HEK293 (cell line): ENCODE results near the gene SMIM13.
A peak's percentile ranks its signal among the peaks of the same experiment; 100 is the strongest.

ENCODE experiments used
- CTCF ChIA-PET: fragments of 350-600 bp; formaldehyde crosslinking; extraction: SDS; loops from one replicate; lab custom pipeline; 2021; ENCODE audit warnings: antibody characterized with exemption; lab: Yijun Ruan, JAX
- POLR2A ChIA-PET: fragments of 300-600 bp; formaldehyde crosslinking; extraction: SDS; loops from one replicate; lab custom pipeline; 2020; ENCODE audit warnings: antibody characterized with exemption, inconsistent platforms; lab: Yijun Ruan, JAX
- H3K27ac ChIP-seq: fragments of 200-500 bp; sonication (Bioruptor generic); 2 replicates; pipeline ENCODE4 v1.5.1; 2014; ENCODE audit warnings: low read depth, low read length, control low read depth, inconsistent platforms; ENCODE audit errors: extremely low read depth
- H3K36me3 ChIP-seq, 2 experiments: fragments of 200-500 bp in 1 of 2; sonication (Bioruptor generic) in 1 of 2; 1 replicate in 1 of 2; 2 replicates in 1 of 2; pipeline ENCODE4 v1.5.1; 2014 to 2017; ENCODE audit warnings: inconsistent platforms in 2 of 2, low read length in 2 of 2; ENCODE audit not compliant: control insufficient read depth in 2 of 2, insufficient read depth in 1 of 2
- H3K4me1 ChIP-seq: fragments of 200-500 bp; sonication (Bioruptor generic); 2 replicates; pipeline ENCODE4 v1.5.1; 2014; ENCODE audit warnings: mild to moderate bottlenecking, low read length, inconsistent platforms; ENCODE audit not compliant: control insufficient read depth, insufficient read depth
- H3K4me3 ChIP-seq: 2 replicates; pipeline ENCODE4 v1.5.1; 2011; ENCODE audit warnings: low read depth, mild to moderate bottlenecking, control low read depth, low read length, moderate library complexity
- H3K9me3 ChIP-seq: fragments of 200-500 bp; sonication (Bioruptor generic); 2 replicates; pipeline ENCODE4 v1.5.1; 2014; ENCODE audit warnings: low read depth, low read length, inconsistent platforms; ENCODE audit not compliant: control insufficient read depth, insufficient read depth
- FEZF1 ChIP-seq: fragments of 450-650 bp; formaldehyde crosslinking; IDR thresholded peaks from 2 replicates; pipeline ENCODE4 v1.5.1; 2016; ENCODE audit warnings: missing biosample characterization, missing genetic modification characterization
- HIC1 ChIP-seq: fragments of 450-650 bp; formaldehyde crosslinking; IDR thresholded peaks from 2 replicates; pipeline ENCODE4 v1.5.1; 2016; ENCODE audit warnings: missing biosample characterization, missing genetic modification characterization
- SALL2 ChIP-seq: fragments of 450-650 bp; formaldehyde crosslinking; IDR thresholded peaks from 2 replicates; pipeline ENCODE4 v1.5.0; 2017; ENCODE audit warnings: missing biosample characterization, mild to moderate bottlenecking, missing genetic modification characterization, borderline replicate concordance
- SP2 ChIP-seq: fragments of 450-650 bp; formaldehyde crosslinking; IDR thresholded peaks from 2 replicates; pipeline ENCODE4 v1.5.1; 2016; ENCODE audit warnings: missing biosample characterization, missing genetic modification characterization
- ZBTB17 ChIP-seq: fragments of 450-650 bp; formaldehyde crosslinking; IDR thresholded peaks from 2 replicates; pipeline ENCODE4 v1.5.1; 2016; ENCODE audit warnings: missing biosample characterization, missing genetic modification characterization
- ZBTB21 ChIP-seq: fragments of 450-650 bp; formaldehyde crosslinking; IDR thresholded peaks from 2 replicates; pipeline ENCODE4 v1.5.1; 2017; ENCODE audit warnings: missing biosample characterization, missing genetic modification characterization
- ZNF10 ChIP-seq: fragments of 450-650 bp; formaldehyde crosslinking; IDR thresholded peaks from 2 replicates; pipeline ENCODE4 v1.5.1; 2017; ENCODE audit warnings: missing biosample characterization, missing genetic modification characterization
- ZNF202 ChIP-seq: fragments of 450-650 bp; formaldehyde crosslinking; IDR thresholded peaks from 2 replicates; pipeline ENCODE4 v1.5.1; 2016; ENCODE audit warnings: missing biosample characterization, missing genetic modification characterization, borderline replicate concordance
- ZNF214 ChIP-seq: fragments of 450-650 bp; formaldehyde crosslinking; IDR thresholded peaks from 2 replicates; pipeline ENCODE4 v1.5.1; 2017; ENCODE audit warnings: missing biosample characterization, mild to moderate bottlenecking, missing genetic modification characterization, borderline replicate concordance
- ZNF366 ChIP-seq: fragments of 450-650 bp; formaldehyde crosslinking; conservative IDR thresholded peaks from 2 replicates; pipeline ENCODE4 v1.5.1; 2016; ENCODE audit warnings: missing biosample characterization, missing genetic modification characterization
- ZNF514 ChIP-seq: fragments of 450-650 bp; formaldehyde crosslinking; IDR thresholded peaks from 2 replicates; pipeline ENCODE4 v1.5.1; 2016; ENCODE audit warnings: missing biosample characterization, missing genetic modification characterization
- ZNF600 ChIP-seq: fragments of 450-650 bp; formaldehyde crosslinking; IDR thresholded peaks from 2 replicates; pipeline ENCODE4 v1.5.1; 2016; ENCODE audit warnings: missing biosample characterization, missing genetic modification characterization
- ZNF629 ChIP-seq: fragments of 450-650 bp; formaldehyde crosslinking; IDR thresholded peaks from 2 replicates; pipeline ENCODE4 v1.5.1; 2017; ENCODE audit warnings: missing biosample characterization, missing genetic modification characterization
- ZNF639 ChIP-seq: fragments of 450-650 bp; formaldehyde crosslinking; IDR thresholded peaks from 2 replicates; pipeline ENCODE4 v1.5.1; 2016; ENCODE audit warnings: missing biosample characterization, missing genetic modification characterization
- ZNF654 ChIP-seq: fragments of 450-650 bp; formaldehyde crosslinking; IDR thresholded peaks from 2 replicates; pipeline ENCODE4 v1.5.1; 2016; ENCODE audit warnings: low read depth, missing biosample characterization, missing genetic modification characterization
- TF ChIP-seq, protein P1 (sequence below): fragments of 450-650 bp; formaldehyde crosslinking; IDR thresholded peaks from 2 replicates; pipeline ENCODE4 v1.5.1; 2017; ENCODE audit warnings: missing biosample characterization, missing genetic modification characterization
- TF ChIP-seq, protein P2 (sequence below): fragments of 450-650 bp; formaldehyde crosslinking; IDR thresholded peaks from 2 replicates; pipeline ENCODE4 v1.5.1; 2016; ENCODE audit warnings: missing biosample characterization, missing genetic modification characterization, borderline replicate concordance

Gene SMIM13

DNA sequence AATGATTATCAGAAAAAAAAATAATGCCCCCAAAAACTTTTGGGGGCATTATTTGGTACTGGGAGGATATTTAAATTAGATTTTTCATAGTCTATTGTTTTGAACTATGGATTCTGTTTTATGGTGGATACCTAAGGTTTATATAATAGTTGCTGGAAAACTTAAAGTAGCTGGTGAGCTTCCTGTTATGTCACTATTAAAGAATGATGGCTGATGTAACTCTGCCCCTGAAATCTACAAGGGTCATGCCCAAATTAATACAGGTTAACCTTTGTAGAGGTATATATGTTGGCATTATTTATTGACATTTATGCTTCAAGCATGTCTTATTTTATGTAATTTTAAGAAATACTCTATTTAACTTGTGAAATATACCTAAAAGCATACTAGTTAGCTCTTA is 43.2 kb downstream of the SMIM13 start:
- H3K9me3 ChIP-seq, result no peaks in the 10 kb centered on the region
- CTCF ChIA-PET, result interaction anchor here (0.6 to 2.6 kb wide), 7 partner anchors 18 to 359 kb away, joined by 3 to 24 read pairs (median 4); no protein-coding TSS in a partner anchor

DNA sequence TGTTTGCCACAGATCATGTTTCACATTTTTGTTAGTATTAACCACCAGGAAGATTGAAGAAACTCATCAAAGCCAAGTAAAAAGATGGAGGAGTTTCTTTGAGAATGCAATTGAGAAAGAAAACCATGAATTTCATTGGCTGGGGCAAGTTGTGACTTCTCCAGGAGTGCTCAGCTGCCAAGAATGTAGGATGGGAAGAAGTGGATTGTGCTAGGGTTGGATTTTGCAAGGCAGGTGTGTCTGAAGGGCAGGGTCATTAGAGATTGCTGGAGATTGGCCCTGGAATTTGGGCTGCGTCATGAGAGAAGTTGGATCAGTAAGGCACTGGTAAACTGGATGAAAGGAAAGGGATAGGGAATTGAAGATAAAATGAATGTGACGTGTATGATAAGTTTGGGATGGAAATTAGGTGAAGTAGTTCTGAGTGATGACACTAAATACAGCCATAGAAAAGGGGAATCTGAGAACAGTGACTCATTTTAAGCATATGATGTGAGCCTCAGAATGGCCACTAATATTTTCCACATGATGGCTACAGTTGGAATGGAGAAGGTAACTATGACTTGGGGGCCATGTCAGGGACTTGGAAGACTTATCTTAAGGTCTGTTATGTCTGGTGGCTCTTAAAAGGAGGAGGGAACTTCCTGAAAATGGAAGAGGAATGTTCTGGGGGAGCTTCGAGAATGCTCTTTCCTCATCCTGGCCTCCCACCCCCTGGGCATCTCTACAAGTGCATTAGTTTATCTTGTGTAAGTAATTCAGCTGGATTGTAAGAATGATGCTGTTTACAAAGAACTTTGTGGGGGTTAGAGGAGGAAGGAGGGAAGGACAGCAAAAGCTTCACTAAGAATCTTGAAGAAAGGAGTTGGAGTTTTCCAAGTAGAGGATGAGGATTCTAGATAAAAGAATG is 45.7 kb downstream of the SMIM13 start:
- Histone ChIP-seq H3K4me1 (no peaks in the 10 kb centered on the region), H3K4me3 (no peak overlapping the region), H3K9me3 (no peaks in the 10 kb centered on the region), H3K27ac (no peak overlapping the region), H3K36me3 (peaks cover 6 to 17% of the 10 kb centered on the region in 2 experiments; a peak in 1 of 3 replicates)
- TF ChIP-seq ZNF600 (tag by site-specific recombination) (peak; percentile 33; the same call in 1 of the 2 replicates), ZNF514 (tag by site-specific recombination) (no peak), ZNF639 (tag by site-specific recombination) (no peak), ZNF10 (tag by site-specific recombination) (peak; percentile 61; the same call in 1 of the 2 replicates), ZNF629 (tag by site-specific recombination) (peak; percentile 25; the same call in 1 of the 2 replicates), ZNF366 (tag by site-specific recombination) (0 out of 2 replicates have a peak, but pooled peaks have one; percentile 38), ZBTB17 (tag by site-specific recombination) (peak; percentile 39; the same call in 1 of the 2 replicates)
- TF ChIP-seq, protein P1, sequence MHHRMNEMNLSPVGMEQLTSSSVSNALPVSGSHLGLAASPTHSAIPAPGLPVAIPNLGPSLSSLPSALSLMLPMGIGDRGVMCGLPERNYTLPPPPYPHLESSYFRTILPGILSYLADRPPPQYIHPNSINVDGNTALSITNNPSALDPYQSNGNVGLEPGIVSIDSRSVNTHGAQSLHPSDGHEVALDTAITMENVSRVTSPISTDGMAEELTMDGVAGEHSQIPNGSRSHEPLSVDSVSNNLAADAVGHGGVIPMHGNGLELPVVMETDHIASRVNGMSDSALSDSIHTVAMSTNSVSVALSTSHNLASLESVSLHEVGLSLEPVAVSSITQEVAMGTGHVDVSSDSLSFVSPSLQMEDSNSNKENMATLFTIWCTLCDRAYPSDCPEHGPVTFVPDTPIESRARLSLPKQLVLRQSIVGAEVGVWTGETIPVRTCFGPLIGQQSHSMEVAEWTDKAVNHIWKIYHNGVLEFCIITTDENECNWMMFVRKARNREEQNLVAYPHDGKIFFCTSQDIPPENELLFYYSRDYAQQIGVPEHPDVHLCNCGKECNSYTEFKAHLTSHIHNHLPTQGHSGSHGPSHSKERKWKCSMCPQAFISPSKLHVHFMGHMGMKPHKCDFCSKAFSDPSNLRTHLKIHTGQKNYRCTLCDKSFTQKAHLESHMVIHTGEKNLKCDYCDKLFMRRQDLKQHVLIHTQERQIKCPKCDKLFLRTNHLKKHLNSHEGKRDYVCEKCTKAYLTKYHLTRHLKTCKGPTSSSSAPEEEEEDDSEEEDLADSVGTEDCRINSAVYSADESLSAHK, result no peak
- ChIA-PET POLR2A (no interaction called here), CTCF (interaction anchor here (0.6 to 0.9 kb wide), 6 partner anchors 17 to 355 kb away, joined by 3 to 7 read pairs (median 3); no protein-coding TSS in a partner anchor)

More for the DNA sequence above, 43.2 kb downstream of the SMIM13 start:
- Histone ChIP-seq H3K36me3 (peaks cover 6 to 18% of the 10 kb centered on the region in 2 experiments; a peak in 1 of 3 replicates), H3K4me3 (no peak overlapping the region), H3K27ac (no peak overlapping the region), H3K4me1 (no peaks in the 10 kb centered on the region)
- POLR2A ChIA-PET, result interaction anchor here (0.6 to 0.7 kb wide), 2 partner anchors 30 to 345 kb away, joined by 3 read pairs; no protein-coding TSS in a partner anchor
- TF ChIP-seq ZNF214 (tag by site-specific recombination) (no peak), SP2 (tag by site-specific recombination) (no peak)

- Histone ChIP-seq H3K4me3 (no peak overlapping the region), H3K27ac (no peak overlapping the region), H3K9me3 (no peaks in the 10 kb centered on the region), H3K36me3 (peaks cover under 1 to 9% of the 10 kb centered on the region in 2 experiments; a peak in 1 of 3 replicates), H3K4me1 (no peaks in the 10 kb centered on the region)
- ChIA-PET POLR2A (no interaction called here), CTCF (interaction anchor here (0.6 to 0.9 kb wide), 3 partner anchors 17 to 320 kb away, joined by 3 to 7 read pairs (median 3); no protein-coding TSS in a partner anchor)
- TF ChIP-seq FEZF1 (tag by site-specific recombination) (no peak), SALL2 (no peak), HIC1 (no peak), ZNF202 (tag by site-specific recombination) (no peak), ZBTB21 (tag by site-specific recombination) (no peak), ZNF654 (no peak)
- TF ChIP-seq, protein P2, sequence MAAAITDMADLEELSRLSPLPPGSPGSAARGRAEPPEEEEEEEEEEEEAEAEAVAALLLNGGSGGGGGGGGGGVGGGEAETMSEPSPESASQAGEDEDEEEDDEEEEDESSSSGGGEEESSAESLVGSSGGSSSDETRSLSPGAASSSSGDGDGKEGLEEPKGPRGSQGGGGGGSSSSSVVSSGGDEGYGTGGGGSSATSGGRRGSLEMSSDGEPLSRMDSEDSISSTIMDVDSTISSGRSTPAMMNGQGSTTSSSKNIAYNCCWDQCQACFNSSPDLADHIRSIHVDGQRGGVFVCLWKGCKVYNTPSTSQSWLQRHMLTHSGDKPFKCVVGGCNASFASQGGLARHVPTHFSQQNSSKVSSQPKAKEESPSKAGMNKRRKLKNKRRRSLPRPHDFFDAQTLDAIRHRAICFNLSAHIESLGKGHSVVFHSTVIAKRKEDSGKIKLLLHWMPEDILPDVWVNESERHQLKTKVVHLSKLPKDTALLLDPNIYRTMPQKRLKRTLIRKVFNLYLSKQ (tag by site-specific recombination), result no peak
These were observed 46.4 kb downstream of the SMIM13 start for GRCh38 chr6:11140056-11140455.
